SK-MEL-5 (cell line): ENCODE results near the gene DDIT3. TPM values are rescaled to one million over a fixed set of nuclear protein-coding genes. Genes with fewer than 3 reads are reported as not detected.
A peak's percentile ranks its signal among the peaks of the same experiment; 100 is the strongest.
"Not testable (repeated sequence)": the region's sequence is repeated elsewhere in the genome, so short reads cannot be mapped to it uniquely, and the experiment has no call there.

Experiments used
- DNase-seq: peaks from one replicate; pipeline ENCODE4 v3.0.0-alpha.2; 2016; ENCODE audit warnings: low read depth, low spot score
- in situ Hi-C: cut with HindIII; loops from 2 replicates; pipeline ENCODE4 v1.10.0; 2016; ENCODE audit warnings: low sequenced_read_pairs, high pct_unique_total_duplicates, low pct_unique_long_range_greater_than_20kb
- total RNA-seq: library from RNA; depleted of rRNA; stranded (reverse); fragments of >200 nt; shearing (Covaris generic); gene quantifications from 2 replicates; pipeline ENCODE4 v1.2.3, GENCODE V29; 2014

Gene DDIT3
- total RNA-seq, 1 experiment from 2014 or later = 117 TPM

- DNase-seq = no peak
- in situ Hi-C loops = no loop called here
Measured at GRCh38 chr12:57518176-57518919, 2.0 kb downstream of the DDIT3 start.

DNA sequence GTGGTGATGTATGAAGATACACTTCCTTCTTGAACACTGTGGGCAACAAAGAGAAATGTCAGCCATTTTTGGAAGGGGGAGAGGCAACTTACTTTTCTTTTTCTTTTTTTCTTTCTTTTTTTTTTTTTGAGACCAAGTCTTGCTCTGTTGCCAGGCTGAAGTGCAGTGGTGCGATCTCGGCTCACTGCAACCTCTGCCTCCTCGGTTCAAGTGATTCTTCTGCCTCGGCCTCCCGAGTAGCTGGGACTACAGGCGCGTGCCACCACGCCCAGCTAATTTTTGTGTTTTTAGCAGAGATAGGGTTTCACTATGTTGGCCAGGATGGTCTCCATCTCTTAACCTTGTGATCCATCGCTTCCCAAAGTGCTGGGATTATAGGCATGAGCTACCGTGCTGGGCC, 2.6 kb downstream of the DDIT3 start:
- not testable (repeated sequence) for DNase-seq

DNA sequence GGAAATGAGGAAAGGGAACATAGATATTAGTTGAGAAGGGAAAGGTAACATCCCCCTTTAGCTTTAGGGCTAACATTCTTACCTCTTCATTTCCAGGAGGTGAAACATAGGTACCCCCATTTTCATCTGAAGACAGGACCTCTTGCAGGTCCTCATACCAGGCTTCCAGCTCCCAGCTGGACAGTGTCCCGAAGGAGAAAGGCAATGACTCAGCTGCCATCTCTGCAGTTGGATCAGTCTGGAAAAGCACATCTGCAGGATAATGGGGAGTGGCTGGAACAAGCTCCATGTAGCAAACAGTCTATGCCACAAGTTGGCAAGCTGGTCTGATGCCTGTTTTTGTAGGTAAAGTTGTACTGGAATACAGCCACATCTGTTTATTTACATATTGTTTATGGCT, 3.1 kb downstream of the DDIT3 start:
- DNase-seq = no peak
- in situ Hi-C loops = no loop called here

More for the DNA sequence above, 2.6 kb downstream of the DDIT3 start:
- in situ Hi-C loops = not testable (repeated sequence)

GRCh38 chr12:57516617-57517153, 3.6 kb downstream of the DDIT3 start:
- in situ Hi-C loops = no loop called here

GRCh38 chr12:57515934-57516541, 4.3 kb downstream of the DDIT3 start:
- in situ Hi-C loops = no loop called here
- peak; percentile 22 for DNase-seq

More at GRCh38 chr12:57516617-57517153, 3.6 kb downstream of the DDIT3 start:
- no peak for DNase-seq

- in situ Hi-C loops = no loop called here
- DNase-seq = no peak
Measured at GRCh38 chr12:57515408-57515933, 4.8 kb downstream of the DDIT3 start.

DNA sequence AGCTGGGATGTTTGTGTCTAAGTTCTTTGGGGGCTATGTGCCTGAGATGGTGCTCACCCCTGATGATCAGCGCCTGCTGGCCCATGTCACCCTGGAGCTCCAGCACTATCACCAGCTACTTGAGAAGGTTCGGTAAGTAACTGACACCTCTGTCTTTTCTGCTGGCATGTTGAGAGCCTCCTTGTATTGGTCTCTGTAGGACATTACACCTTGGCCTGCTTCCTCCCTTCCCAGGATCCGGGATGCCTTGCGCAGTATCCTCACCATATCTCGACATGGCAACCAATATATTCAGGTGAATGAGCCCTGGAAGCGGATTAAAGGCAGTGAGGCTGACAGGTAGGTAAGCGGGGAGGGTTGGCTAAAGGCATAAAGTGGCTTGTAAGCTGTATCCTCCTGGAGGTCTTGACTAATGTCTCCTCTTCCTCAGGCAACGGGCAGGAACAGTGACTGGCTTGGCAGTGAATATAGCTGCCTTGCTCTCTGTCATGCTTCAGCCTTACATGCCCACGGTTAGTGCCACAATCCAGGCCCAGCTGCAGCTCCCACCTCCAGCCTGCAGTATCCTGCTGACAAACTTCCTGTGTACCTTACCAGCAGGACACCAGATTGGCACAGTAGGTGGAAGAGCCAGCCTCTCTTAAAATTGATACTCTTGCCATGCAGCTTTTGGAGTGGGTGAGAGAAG, 5.5 kb downstream of the DDIT3 start:
- in situ Hi-C loops = no loop called here

DNA sequence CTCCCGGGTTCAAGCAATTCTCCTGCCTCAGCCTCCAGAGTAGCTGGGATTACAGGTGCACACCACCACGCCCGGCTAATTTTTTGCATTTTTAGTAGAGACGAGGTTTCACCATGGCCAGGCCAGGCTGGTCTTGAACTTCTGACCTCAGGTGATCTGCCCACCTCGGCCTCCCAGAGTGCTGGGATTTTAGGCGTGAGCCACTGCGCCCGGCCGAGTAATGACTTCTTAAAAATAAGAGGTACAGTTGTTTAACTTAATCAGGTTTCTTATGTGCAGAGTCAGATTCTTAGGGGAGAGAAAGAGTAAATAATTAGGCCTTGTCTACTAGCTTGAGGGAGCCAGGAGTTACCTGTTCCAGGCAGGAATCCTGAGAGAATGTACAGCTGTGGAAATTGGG, 6.1 kb downstream of the DDIT3 start:
- in situ Hi-C loops, DNase-seq: not testable (repeated sequence)

More for the DNA sequence above, 5.5 kb downstream of the DDIT3 start:
- DNase-seq = peak; percentile 23

GRCh38 chr12:57513677-57514076, 6.6 kb downstream of the DDIT3 start:
- DNase-seq, in situ Hi-C loops: not testable (repeated sequence)

GRCh38 chr12:57513266-57513665, 7.0 kb downstream of the DDIT3 start:
- in situ Hi-C loops = no loop called here
- no peak for DNase-seq

GRCh38 chr12:57512665-57513064, 7.6 kb downstream of the DDIT3 start:
- DNase-seq = no peak
- in situ Hi-C loops = no loop called here

GRCh38 chr12:57511588-57512325, 8.6 kb downstream of the DDIT3 start:
- in situ Hi-C loops = no loop called here

DNA sequence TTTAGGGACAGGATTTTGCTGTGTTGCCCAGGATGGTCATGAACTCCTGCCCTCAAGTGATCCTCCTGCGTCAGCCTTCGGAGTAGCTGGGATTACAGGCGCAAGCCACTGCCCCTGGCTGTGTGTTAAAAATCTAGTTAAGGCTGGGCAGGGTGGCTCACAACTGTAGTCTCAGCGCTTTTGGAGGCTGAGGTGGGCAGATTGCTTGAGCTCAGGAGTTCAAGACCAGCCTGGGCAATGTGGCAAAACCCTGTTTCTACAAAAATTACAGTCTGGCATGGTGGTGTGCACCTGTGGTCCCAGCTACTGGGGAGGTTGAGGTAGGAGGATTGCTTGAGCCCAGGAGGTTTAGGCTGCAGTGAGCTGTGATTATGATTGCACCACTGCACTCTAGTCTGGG, 9.2 kb downstream of the DDIT3 start:
- DNase-seq = no peak
- in situ Hi-C loops = no loop called here

More at GRCh38 chr12:57511588-57512325, 8.6 kb downstream of the DDIT3 start:
- DNase-seq = no peak

DNA sequence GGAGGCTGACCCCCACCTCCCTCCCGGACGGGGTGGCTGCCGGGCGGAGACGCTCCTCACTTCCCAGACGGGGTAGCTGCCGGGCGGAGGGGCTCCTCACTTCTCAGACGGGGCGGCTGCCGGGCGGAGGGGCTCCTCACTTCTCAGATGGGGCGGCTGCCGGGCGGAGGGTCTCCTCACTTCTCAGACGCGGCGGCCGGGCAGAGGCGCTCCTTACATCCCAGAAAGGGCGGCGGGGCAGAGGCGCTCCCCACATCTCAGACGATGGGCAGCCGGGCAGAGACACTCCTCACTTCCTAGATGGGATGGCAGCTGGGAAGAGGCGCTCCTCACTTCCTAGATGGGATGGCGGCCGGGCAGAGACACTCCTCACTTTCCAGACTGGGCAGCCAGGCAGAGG, 12.5 kb downstream of the DDIT3 start:
- DNase-seq, in situ Hi-C loops: not testable (repeated sequence)

DNA sequence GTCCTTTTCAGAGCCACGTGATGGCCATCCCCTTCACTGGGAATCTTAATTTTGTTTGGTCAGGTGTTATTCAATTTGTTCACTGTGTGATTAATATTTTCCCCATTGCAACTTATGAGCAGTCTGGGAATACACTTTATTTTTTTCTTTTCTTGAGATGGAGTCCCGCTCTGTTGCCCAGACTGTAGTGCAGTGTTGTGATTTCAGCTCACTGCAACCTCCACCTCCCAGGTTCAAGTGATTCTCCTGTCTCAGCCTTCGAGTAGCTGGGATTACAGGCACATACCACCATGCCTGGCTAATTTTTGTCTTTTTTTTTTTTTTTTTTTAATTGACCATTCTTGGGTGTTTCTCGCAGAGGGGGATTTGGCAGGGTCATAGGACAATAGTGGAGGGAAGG, 13.8 kb downstream of the DDIT3 start:
- DNase-seq, in situ Hi-C loops: not testable (repeated sequence)

DNA sequence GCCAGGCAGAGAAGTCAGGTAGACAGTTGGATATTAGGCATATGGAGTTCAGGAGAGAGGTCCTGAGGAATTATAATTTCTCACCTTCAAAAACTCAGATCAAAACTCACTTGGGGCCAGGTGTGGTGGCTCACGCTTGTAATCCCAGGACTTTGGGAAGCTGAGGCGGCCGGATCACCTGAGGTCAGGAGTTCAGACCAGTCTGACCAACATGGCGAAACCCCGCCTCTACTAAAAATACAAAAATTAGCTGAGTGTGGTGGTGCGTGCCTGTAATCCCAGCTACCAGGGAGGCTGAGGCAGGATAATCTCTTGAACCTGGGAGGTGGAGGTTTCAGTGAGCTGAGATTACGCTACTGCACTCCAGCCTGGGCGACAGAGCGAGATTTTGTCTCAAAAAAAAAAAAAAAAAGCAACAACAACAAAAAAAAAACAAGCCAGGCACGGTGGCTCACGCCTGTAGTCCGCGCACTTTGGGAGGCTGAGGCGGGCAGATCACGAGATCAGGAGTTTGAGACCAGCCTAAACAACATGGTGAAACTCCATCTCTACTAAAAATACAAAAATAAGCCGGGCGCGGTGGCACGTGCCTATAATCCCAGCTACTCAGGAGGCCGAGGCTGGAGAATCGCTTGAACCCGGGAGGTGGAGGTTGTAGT, 17.9 kb downstream of the DDIT3 start:
- in situ Hi-C loops, DNase-seq: not testable (repeated sequence)

DNA sequence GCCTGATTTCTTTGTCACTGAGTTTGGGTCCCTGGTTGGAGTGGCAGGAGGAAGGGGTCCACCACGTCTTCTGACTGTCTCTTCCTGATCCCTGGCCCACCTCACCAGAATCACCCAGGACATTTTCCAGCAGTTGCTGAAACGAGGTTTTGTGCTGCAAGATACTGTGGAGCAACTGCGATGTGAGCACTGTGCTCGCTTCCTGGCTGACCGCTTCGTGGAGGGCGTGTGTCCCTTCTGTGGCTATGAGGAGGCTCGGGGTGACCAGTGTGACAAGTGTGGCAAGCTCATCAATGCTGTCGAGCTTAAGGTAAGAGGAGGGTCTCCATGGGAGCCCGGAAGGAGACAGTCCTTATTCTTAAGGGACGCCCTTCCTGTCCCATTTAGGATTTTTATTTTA, 20.1 kb downstream of the DDIT3 start:
- in situ Hi-C loops = no loop called here
- DNase-seq = no peak
